ENCODE results near the gene IGSF21.

Gene IGSF21

DNA sequence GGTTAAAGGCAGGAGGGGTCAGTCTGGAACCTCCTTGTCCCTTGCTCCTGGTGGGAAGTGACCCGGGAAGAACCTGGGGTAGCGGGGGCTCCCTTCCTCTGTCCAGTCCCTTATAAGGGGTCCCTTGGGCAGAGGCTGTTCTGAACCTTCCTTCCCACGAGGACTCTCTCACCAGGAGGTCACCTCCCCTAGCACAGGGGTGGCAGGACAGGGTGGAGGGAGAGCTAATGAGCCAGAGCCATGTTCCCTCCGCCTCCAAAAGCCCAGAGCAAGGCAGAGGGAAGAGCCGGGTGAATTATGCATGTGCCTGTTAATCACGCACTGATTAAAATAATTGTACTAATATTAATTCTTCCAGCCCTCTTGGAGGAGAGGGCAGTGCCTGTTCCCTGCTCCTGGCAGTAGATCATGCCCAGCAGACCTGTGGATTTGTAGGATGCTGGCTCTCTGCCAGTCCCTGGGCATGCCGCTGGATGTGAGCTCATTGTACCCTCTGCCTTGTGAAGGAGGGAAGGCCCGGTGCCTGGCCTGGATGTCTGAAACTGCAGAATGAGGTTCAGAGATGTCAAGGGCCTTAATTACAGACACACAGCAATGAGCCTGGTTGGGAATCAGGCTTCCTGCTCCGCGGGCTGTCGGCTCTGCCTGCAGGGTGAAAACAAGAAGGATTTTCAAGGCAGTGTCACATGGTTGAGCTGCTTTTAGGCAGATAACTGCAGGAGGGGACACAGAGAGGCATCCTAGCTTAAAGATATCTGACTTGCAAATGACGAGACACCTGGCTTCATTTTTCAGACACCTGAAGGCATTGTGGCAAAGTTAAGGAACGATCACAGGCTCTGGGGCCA, 68.2 kb downstream of the IGSF21 start:
- ChIA-PET CTCF (interaction anchor here (0.8 kb wide), 1 partner anchor 400 kb away, joined by 3 read pairs; no protein-coding TSS in a partner anchor), POLR2A (ENCODE audit: low non-redundant PET) (no interaction called here)
- DNase-seq (ENCODE audit: low spot score), result no peak
- no peak overlapping the region for H3K27ac ChIP-seq
- no peak for TF ChIP-seq CTCF (conservative IDR thresholded peaks at IDR 0.05; ENCODE audit: low read depth)

- no peak for DNase-seq (ENCODE audit: low spot score)
- CTCF ChIA-PET, result interaction anchor here (0.7 kb wide), 1 partner anchor 509 kb away, joined by 3 read pairs; no protein-coding TSS in a partner anchor
- H3K27ac ChIP-seq, result no peak overlapping the region
- TF ChIP-seq CTCF (conservative IDR thresholded peaks at IDR 0.05; ENCODE audit: low read depth), result no peak
- POLR2A ChIA-PET (ENCODE audit: low non-redundant PET), result interaction anchor here (0.6 kb wide), 1 partner anchor 37 kb away, joined by 3 read pairs; no protein-coding TSS in a partner anchor
Observed at GRCh38 chr1:18176619-18177018, 69.0 kb downstream of the IGSF21 start.

GRCh38 chr1:18178111-18178510, 70.5 kb downstream of the IGSF21 start:
- TF ChIP-seq CTCF (conservative IDR thresholded peaks at IDR 0.05; ENCODE audit: low read depth), result no peak
- DNase-seq (ENCODE audit: low spot score), result no peak
- H3K27ac ChIP-seq, result no peak overlapping the region
- CTCF ChIA-PET, result interaction anchor here (0.6 to 0.9 kb wide), 2 partner anchors 77 to 254 kb away, joined by 3 read pairs; no protein-coding TSS in a partner anchor
- POLR2A ChIA-PET (ENCODE audit: low non-redundant PET), result no interaction called here

DNA sequence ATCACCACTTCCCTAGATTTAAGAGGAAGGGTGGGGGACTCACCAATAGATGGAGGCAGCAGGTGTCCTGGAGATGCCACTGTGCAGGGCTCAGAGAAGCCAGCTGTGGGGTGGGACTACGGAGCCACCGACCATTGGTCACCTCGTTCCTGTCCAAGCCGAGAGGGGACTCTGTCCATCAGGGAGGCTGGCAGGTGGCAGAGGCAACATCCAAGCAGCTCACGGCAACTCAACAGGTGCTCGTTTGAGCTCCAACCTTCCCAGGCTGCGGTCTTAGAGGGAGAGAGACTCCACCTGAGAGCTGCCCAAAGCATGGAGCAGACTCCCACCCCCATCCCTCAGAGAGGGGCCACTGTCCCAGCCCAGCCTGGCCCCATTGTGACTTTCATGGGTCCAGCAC, 71.4 kb downstream of the IGSF21 start:
- no peak overlapping the region for H3K27ac ChIP-seq
- CTCF ChIA-PET, result interaction anchor here (0.6 kb wide), 1 partner anchor 358 kb away, joined by 3 read pairs; no protein-coding TSS in a partner anchor
- POLR2A ChIA-PET (ENCODE audit: low non-redundant PET), result no interaction called here
- DNase-seq (ENCODE audit: low spot score), result no peak
- TF ChIP-seq CTCF (conservative IDR thresholded peaks at IDR 0.05; ENCODE audit: low read depth), result no peak

GRCh38 chr1:18182398-18183160, 75.0 kb downstream of the IGSF21 start:
- ChIA-PET POLR2A (ENCODE audit: low non-redundant PET) (no interaction called here), CTCF (no interaction called here)
- DNase-seq (ENCODE audit: low spot score), result no peak

More at GRCh38 chr1:18182398-18183160, 75.0 kb downstream of the IGSF21 start:
- no peak overlapping the region for H3K27ac ChIP-seq
- TF ChIP-seq CTCF (conservative IDR thresholded peaks at IDR 0.05; ENCODE audit: low read depth), result no peak
